HL-60 (cell line): Measurements from ENCODE around the gene IL18.

Source experiments
- DNase-seq, 2 experiments: peaks; one replicate each; pipeline ENCODE4 v3.0.0-alpha.2; 2010 to 2020; ENCODE audit warnings: low read depth in 1 of 2, low spot score in 1 of 2
- H3K27ac ChIP-seq: fragments of 250-450 bp; sonication (Bioruptor Pico); replicated peaks from 2 replicates; pipeline ENCODE4 v1.5.1; 2020; ENCODE audit warnings: mild to moderate bottlenecking, moderate library complexity
- H3K27me3 ChIP-seq: fragments of 250-450 bp; sonication (Bioruptor Pico); 2 replicates; pipeline ENCODE4 v1.5.1; 2021; ENCODE audit warnings: mild to moderate bottlenecking, moderate library complexity; ENCODE audit not compliant: insufficient read depth, poor library complexity, severe bottlenecking
- H3K4me3 ChIP-seq: replicated peaks from 2 replicates; pipeline ENCODE4 v1.5.1; 2011; ENCODE audit warnings: mild to moderate bottlenecking, control low read depth, low read length; ENCODE audit not compliant: insufficient read depth
- CTCF ChIP-seq: IDR thresholded peaks from one replicate; pipeline ENCODE4 v1.5.1; 2011; ENCODE audit warnings: low read length, control low read depth, inconsistent platforms; ENCODE audit not compliant: insufficient read depth
- GABPA ChIP-seq: IDR thresholded peaks from 2 replicates; pipeline ENCODE4 v1.6.1; 2012; ENCODE audit warnings: low read depth
- POLR2AphosphoS5 ChIP-seq: IDR thresholded peaks from 2 replicates; pipeline ENCODE4 v1.6.1; 2012; ENCODE audit warnings: low read depth
- REST ChIP-seq: IDR thresholded peaks from 2 replicates; pipeline ENCODE4 v1.6.1; 2012; ENCODE audit warnings: low read depth; ENCODE audit not compliant: insufficient replicate concordance
- SPI1 ChIP-seq: IDR thresholded peaks from 2 replicates; pipeline ENCODE4 v1.6.1; 2012; ENCODE audit warnings: low read depth, mild to moderate bottlenecking, borderline replicate concordance

IL18 gene

GRCh38 chr11:112176077-112176476 is 12.2 kb upstream of the IL18 start:
- no peak overlapping the region for H3K4me3 ChIP-seq
- H3K27ac ChIP-seq = no peak overlapping the region
- H3K27me3 ChIP-seq = no peaks in the 10 kb centered on the region
- TF ChIP-seq GABPA (no peak), REST (no peak)
- DNase-seq = no peak

GRCh38 chr11:112175599-112175952 is 11.7 kb upstream of the IL18 start:
- TF ChIP-seq SPI1 (no peak), POLR2AphosphoS5 (no peak), REST (no peak), CTCF (no peak), GABPA (no peak)
- Histone ChIP-seq H3K27me3 (no peaks in the 10 kb centered on the region), H3K27ac (no peak overlapping the region), H3K4me3 (no peak overlapping the region)
- no peak for DNase-seq

- peak in 1 of 2 experiments; percentile 43 for DNase-seq
- H3K27me3 ChIP-seq = no peaks in the 10 kb centered on the region
- H3K4me3 ChIP-seq = 0 out of 2 replicates have a peak within 1 kb of the TSS, but pooled peaks have one; percentile 7
- peak; percentile 70 for TF ChIP-seq CTCF
- TF ChIP-seq POLR2AphosphoS5 = no peak
- peak within 1 kb of the TSS; percentile 30 for H3K27ac ChIP-seq
Measured at GRCh38 chr11:112174789-112175598, 11.1 kb upstream of the IL18 start, which contains the start of gene BCO2. Gene BCO2, plus strand, starts transcription at chr11:112175512. Its CDS starts 90 bp downstream, at chr11:112175602.

- H3K4me3 ChIP-seq = no peak overlapping the region
- TF ChIP-seq POLR2AphosphoS5 = no peak
- no peak for TF ChIP-seq SPI1
- TF ChIP-seq REST = no peak
- TF ChIP-seq GABPA = no peak
- no peak for TF ChIP-seq CTCF
- no peak overlapping the region for H3K27ac ChIP-seq
- H3K27me3 ChIP-seq = no peaks in the 10 kb centered on the region
- DNase-seq = no peak
Measured at GRCh38 chr11:112173152-112173551, 9.3 kb upstream of the IL18 start.
